ENCODE data around the gene TRIOBP.

Gene TRIOBP

GRCh38 chr22:37749831-37750595, 53.2 kb downstream of the TRIOBP start:
- TF ChIP-seq CTCF (IDR thresholded peaks at IDR 0.05; ENCODE audit: low read depth, low read length), result no peak
- no peak for DNase-seq (ENCODE audit: extremely low read depth, low read depth)

DNA sequence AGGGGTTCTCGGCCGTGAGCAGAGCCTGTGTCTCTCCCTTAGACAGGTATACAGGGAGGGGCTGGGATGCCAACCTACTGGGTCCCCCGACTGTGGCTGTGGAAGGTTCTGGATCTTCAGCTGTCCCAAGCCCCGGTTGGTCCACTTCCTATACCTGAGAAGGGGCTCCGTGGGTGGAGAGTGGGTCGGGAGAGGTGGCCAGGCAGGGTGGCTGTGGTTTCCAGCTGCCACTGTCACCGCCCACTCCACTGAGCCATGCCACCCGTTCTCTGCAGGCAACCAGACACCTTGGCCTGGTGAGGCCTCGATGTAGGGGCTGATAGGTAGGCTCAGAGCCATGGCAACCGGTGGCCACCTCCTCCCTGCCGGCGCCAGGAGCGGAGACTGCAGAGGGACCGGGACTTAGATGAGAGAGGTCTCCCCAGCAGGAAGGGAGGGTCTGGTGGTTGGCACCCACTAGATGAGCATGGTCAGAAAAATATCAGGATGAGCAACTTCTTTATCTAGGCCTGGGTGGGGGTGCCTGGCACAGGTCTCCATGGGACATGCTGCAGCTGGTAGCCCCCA, 53.8 kb downstream of the TRIOBP start:
- DNase-seq (ENCODE audit: extremely low read depth, low read depth), result no peak
- no peak for TF ChIP-seq CTCF (IDR thresholded peaks at IDR 0.05; ENCODE audit: low read depth, low read length)

DNA sequence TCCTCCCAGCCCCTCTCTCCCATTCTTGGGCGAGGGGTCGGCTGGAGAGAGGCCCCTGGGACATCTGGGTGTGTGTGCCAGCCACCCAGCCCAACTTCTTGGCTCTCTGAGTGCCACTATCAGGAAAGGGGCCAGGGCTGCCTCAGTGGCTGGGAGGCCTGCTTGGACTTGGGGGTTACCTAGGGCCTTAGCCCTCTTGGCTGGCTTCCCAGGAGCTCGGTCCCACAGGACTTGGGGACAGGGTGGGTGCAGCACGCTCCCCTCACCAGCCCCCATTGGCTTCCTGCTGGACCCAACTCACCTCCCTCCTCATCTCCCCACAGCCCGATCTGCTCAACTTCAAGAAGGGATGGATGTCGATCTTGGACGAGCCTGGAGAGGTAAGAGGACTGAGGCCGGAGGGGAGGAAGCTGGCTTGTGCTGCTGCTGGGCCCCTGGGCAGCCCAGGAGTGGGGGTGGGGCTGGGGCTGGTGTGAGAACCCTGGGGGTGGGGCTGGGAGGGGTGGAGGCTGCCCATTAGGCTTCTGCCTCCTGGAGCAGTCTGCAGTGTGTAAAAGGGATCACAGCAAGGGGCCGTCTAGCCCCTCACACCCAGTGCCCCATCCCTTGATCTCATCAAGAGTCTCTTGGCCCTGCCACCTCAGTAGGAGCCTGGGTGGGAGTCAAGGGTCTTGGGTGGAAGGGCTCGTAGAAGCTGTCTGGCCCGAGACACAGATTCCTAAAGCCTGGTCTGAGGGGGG, 54.8 kb downstream of the TRIOBP start:
- no peak for TF ChIP-seq CTCF (IDR thresholded peaks at IDR 0.05; ENCODE audit: low read depth, low read length)
- DNase-seq (ENCODE audit: extremely low read depth, low read depth), result no peak

GRCh38 chr22:37752189-37753087, 55.6 kb downstream of the TRIOBP start:
- peak; percentile 97 for DNase-seq (ENCODE audit: extremely low read depth, low read depth)
- peak; percentile 23 for TF ChIP-seq CTCF (IDR thresholded peaks at IDR 0.05; ENCODE audit: low read depth, low read length)

- no peak for DNase-seq (ENCODE audit: extremely low read depth, low read depth)
- TF ChIP-seq CTCF (IDR thresholded peaks at IDR 0.05; ENCODE audit: low read depth, low read length), result no peak
Measured at GRCh38 chr22:37753746-37754145, 56.9 kb downstream of the TRIOBP start.

DNA sequence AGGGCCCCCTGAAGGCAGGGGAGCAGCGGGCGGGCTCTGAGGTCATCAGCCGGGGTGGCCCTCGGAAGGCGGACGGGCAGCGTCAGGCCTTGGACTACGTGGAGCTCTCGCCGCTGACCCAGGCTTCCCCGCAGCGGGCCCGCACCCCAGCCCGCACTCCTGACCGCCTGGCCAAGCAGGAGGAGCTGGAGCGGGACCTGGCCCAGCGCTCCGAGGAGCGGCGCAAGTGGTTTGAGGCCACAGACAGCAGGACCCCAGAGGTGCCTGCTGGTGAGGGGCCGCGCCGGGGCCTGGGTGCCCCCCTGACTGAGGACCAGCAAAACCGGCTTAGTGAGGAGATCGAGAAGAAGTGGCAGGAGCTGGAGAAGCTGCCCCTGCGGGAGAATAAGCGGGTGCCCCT, 60.8 kb downstream of the TRIOBP start:
- no peak for TF ChIP-seq CTCF (IDR thresholded peaks at IDR 0.05; ENCODE audit: low read depth, low read length)
- DNase-seq (ENCODE audit: extremely low read depth, low read depth), result no peak
